Tibial nerve (tissue), 3 donors: ENCODE measurements around the gene GLRA1.

Source experiments
- POLR2A ChIP-seq, 2 donors: fragments of 450-650 bp; IDR thresholded peaks; one replicate each; pipeline ENCODE4 v1.6.1; 2017; ENCODE audit warnings: antibody characterized with exemption in 2 of 2, mild to moderate bottlenecking in 2 of 2, moderate library complexity in 2 of 2
- TF ChIP-seq, protein P1 (sequence below), 5 experiments: fragments of 200-600 bp in 3 of 5; fragments of 450-650 bp in 2 of 5; sonication (generic) in 3 of 5; IDR thresholded peaks; one replicate each; pipeline ENCODE4 v1.5.1; 2016 to 2019; ENCODE audit warnings: antibody characterized with exemption in 5 of 5, mild to moderate bottlenecking in 3 of 5, moderate library complexity in 2 of 5

DNA sequence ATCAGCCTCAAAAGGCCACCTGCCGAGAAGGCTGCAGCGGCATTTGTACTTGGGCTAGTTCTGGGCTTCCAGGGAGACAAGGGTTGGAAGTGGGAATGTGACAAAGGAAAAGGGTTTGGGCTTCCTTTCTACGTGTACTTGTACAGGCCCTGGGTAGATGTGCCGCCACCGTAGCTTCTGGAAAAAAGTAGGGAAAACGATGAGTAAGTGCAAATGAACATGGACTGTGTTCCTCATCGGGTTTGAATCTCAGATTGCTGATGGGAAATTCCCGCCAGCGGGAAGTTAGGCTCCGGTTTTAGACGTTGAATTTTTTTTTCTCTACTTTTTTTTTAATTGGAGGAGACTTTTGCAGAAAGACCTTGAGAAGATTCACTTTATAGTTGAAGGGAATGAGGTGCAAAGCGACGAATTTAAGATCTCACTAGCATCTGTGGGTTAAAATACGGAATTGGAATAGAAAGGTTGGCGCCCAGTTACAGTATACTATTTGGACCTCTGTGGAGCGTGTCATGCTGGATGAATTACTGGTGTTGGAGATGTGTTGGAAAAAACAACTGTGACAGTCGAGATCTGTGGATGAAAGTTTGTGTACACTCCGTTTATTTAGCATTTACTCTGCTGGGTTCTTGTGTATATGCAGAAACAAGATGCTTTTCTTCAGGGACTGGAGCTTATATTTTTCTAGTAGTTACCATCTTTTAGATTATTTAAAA, 151.6 kb downstream of the GLRA1 start:
- no peak for TF ChIP-seq POLR2A (IDR thresholded peaks at IDR 0.05)
- TF ChIP-seq, protein P1, sequence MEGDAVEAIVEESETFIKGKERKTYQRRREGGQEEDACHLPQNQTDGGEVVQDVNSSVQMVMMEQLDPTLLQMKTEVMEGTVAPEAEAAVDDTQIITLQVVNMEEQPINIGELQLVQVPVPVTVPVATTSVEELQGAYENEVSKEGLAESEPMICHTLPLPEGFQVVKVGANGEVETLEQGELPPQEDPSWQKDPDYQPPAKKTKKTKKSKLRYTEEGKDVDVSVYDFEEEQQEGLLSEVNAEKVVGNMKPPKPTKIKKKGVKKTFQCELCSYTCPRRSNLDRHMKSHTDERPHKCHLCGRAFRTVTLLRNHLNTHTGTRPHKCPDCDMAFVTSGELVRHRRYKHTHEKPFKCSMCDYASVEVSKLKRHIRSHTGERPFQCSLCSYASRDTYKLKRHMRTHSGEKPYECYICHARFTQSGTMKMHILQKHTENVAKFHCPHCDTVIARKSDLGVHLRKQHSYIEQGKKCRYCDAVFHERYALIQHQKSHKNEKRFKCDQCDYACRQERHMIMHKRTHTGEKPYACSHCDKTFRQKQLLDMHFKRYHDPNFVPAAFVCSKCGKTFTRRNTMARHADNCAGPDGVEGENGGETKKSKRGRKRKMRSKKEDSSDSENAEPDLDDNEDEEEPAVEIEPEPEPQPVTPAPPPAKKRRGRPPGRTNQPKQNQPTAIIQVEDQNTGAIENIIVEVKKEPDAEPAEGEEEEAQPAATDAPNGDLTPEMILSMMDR (IDR thresholded peaks at IDR 0.05): no peak
